ENCODE data around the gene PFKM. TPM values are rescaled to one million over a fixed set of nuclear protein-coding genes. Genes with fewer than 3 reads are reported as not detected.

Gene PFKM
- total and polyA plus RNA-seq, 2 experiments from 2014 or later: 28.8 to 41.1 TPM

DNA sequence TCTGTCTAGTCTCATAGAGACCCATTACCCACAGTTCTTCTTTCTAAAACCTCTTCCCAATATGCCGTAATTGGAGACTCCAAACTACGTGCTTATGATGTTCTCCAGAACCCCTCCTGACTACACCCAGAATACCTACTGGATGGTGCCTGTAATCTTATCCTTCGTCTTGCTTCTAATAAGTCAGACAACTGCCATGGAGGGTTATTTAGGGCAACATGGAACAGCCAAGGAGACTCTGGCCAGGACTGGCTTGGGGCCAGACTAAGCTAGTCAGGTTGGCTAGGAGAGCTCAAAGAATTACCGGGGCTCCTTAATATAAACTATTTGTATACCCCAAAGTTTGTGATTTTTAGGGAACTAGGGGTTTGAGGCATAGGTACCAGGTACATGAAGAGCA is 6.8 kb downstream of the PFKM start:
- 43 to 49% methylated on average over 4 of the region's 4 CpGs for WGBS, 2 experiments (ENCODE audit: low coverage in 1 of 2, low lambda C conversion rate in 2 of 2, missing lambda C conversion rate in 2 of 2)
- H3K36me3 ChIP-seq (ENCODE audit: low read depth): no peaks in the 10 kb centered on the region; the same call in 1 of the 2 replicates
- H4K20me1 ChIP-seq (ENCODE audit: insufficient read depth): no peaks in the 10 kb centered on the region
- in situ Hi-C loops (cut with MboI): no loop called here
- no peaks in the 10 kb centered on the region for H3K27me3 ChIP-seq (replicated peaks; ENCODE audit: insufficient read depth)
- no peaks in the 10 kb centered on the region for H3K9me2 ChIP-seq (ENCODE audit: insufficient read depth)
- no peak for TF ChIP-seq EZH2phosphoT487 (IDR thresholded peaks at IDR 0.05; ENCODE audit: insufficient read depth, low read depth)
- no peak for TF ChIP-seq EZH2 (IDR thresholded peaks at IDR 0.05; ENCODE audit: insufficient read depth, poor library complexity, severe bottlenecking)
- no peaks in the 10 kb centered on the region for H3F3A ChIP-seq (ENCODE audit: insufficient read depth)
- H3K4me2 ChIP-seq (ENCODE audit: unreplicated experiment): no peak overlapping the region
- H3K9me3 ChIP-seq (ENCODE audit: low read depth): no peaks in the 10 kb centered on the region
- H3K4me3 ChIP-seq: no peak overlapping the region
- DNase-seq: no peak
- peaks cover 12% of the 10 kb centered on the region for H3K79me2 ChIP-seq (ENCODE audit: insufficient read depth)
- H3K9ac ChIP-seq: no peak overlapping the region
- H2AFZ ChIP-seq: no peak overlapping the region
- no peak overlapping the region for H3K27ac ChIP-seq
- no peaks in the 10 kb centered on the region for H3K4me1 ChIP-seq (ENCODE audit: insufficient read depth)

DNA sequence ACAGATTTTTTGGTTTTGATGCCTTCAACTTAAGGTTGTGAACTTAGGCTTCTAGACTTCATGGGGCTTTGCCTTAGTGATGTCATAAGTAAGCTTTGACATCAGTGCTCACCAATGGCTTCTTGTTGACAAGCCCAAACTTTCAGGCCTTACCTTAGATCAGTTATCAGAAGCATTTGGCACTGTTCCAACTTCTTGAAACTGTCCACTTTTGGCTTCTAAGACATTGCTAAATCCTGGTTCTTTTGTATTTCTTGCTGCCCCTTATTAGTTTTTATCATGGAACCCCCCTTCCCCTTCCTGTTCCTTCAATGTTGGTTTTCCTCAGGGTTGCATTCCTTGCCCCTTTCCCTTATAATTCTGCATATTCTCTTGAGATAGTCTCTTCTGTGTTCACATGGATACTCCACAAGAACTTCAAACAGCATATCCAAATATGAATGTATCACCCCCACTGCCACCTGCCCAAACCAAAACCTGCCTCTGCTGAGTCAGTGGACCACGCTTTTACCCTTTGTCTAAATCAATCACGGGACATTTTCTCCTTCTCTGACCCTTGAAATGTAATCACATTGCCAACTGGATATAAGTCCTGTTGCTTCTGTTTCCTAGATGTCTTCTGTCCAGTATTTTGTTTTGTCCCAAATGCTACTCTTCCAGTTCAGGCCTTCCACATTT is 7.9 kb downstream of the PFKM start:
- TF ChIP-seq EZH2 (IDR thresholded peaks at IDR 0.05; ENCODE audit: insufficient read depth, poor library complexity, severe bottlenecking) (no peak), EZH2phosphoT487 (IDR thresholded peaks at IDR 0.05; ENCODE audit: insufficient read depth, low read depth) (no peak)
- Histone ChIP-seq H3K36me3 (ENCODE audit: low read depth) (no peaks in the 10 kb centered on the region; the same call in 1 of the 2 replicates), H4K20me1 (ENCODE audit: insufficient read depth) (no peaks in the 10 kb centered on the region), H3K79me2 (ENCODE audit: insufficient read depth) (peaks cover under 1% of the 10 kb centered on the region; the same call in 1 of the 2 replicates), H3K27ac (no peak overlapping the region), H3F3A (ENCODE audit: insufficient read depth) (no peaks in the 10 kb centered on the region), H3K27me3 (replicated peaks; ENCODE audit: insufficient read depth) (no peaks in the 10 kb centered on the region), H3K4me3 (no peak overlapping the region), H3K4me2 (ENCODE audit: unreplicated experiment) (no peak overlapping the region), H3K9me3 (ENCODE audit: low read depth) (no peaks in the 10 kb centered on the region), H2AFZ (no peak overlapping the region), H3K9me2 (ENCODE audit: insufficient read depth) (no peaks in the 10 kb centered on the region), H3K9ac (no peak overlapping the region), H3K4me1 (ENCODE audit: insufficient read depth) (no peaks in the 10 kb centered on the region)
- in situ Hi-C loops (cut with MboI): no loop called here
- no peak for DNase-seq
- 97 to 98% methylated on average over 2 of the region's 2 CpGs for WGBS, 2 experiments (ENCODE audit: low coverage in 1 of 2, low lambda C conversion rate in 2 of 2, missing lambda C conversion rate in 2 of 2)

DNA sequence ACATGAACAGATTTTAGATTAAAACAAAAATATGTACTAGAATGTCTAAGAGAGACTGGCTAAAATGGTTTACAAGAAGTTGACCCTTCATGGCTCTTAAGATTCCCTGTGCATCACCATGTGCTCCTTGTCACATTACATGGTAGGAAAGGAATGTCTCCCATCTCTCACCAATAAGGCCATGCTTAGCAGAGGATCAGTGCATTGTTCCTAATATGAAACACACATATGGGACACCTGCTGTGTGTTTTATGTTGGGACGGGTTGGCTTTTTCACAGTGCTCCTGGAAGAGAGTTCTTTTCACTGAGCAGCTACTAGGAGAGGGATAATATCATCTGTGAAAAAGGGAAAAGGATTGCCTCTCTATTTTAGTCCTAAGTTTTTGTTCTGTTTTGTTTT is 9.6 kb downstream of the PFKM start:
- Histone ChIP-seq H3K36me3 (ENCODE audit: low read depth) (no peaks in the 10 kb centered on the region; the same call in 1 of the 2 replicates), H3K4me3 (no peak overlapping the region), H3K79me2 (ENCODE audit: insufficient read depth) (no peaks in the 10 kb centered on the region), H3K4me2 (ENCODE audit: unreplicated experiment) (no peak overlapping the region), H3K9ac (no peak overlapping the region), H3K27me3 (replicated peaks; ENCODE audit: insufficient read depth) (no peaks in the 10 kb centered on the region), H3K9me3 (ENCODE audit: low read depth) (no peaks in the 10 kb centered on the region), H3K9me2 (ENCODE audit: insufficient read depth) (no peaks in the 10 kb centered on the region), H3F3A (ENCODE audit: insufficient read depth) (no peaks in the 10 kb centered on the region), H3K27ac (no peak overlapping the region), H4K20me1 (ENCODE audit: insufficient read depth) (no peaks in the 10 kb centered on the region), H3K4me1 (ENCODE audit: insufficient read depth) (no peaks in the 10 kb centered on the region), H2AFZ (no peak overlapping the region)
- no peak for DNase-seq
- in situ Hi-C loops (cut with MboI): no loop called here
- no peak for TF ChIP-seq EZH2 (IDR thresholded peaks at IDR 0.05; ENCODE audit: insufficient read depth, poor library complexity, severe bottlenecking)
- no peak for TF ChIP-seq EZH2phosphoT487 (IDR thresholded peaks at IDR 0.05; ENCODE audit: insufficient read depth, low read depth)
- 94 to 100% methylated on average over 1 of the region's 1 CpG for WGBS, 2 experiments (ENCODE audit: low coverage in 1 of 2, low lambda C conversion rate in 2 of 2, missing lambda C conversion rate in 2 of 2)

DNA sequence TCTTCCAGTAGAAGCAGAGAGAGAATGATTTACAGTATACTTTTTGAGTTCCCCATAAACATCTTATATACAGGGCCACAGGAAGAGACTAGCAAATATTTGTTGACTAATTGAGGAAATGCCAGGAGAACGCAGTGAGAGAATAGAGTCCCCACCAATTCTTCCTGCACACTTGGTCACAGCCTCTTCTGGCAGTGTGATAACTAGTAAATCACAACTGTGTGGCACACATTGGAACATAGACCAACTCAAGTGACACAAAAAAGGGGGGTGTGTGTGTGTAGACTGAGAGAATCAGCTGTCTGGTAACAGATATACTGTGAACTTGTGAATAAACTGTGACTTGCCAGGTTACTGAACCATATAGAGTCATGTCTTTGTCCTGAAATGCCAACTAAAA is 10.2 kb downstream of the PFKM start:
- WGBS, 2 experiments (ENCODE audit: low coverage in 1 of 2, low lambda C conversion rate in 2 of 2, missing lambda C conversion rate in 2 of 2): 87 to 91% methylated on average over 1 of the region's 1 CpG

More for the DNA sequence above, 10.2 kb downstream of the PFKM start:
- Histone ChIP-seq H3K27me3 (replicated peaks; ENCODE audit: insufficient read depth) (no peaks in the 10 kb centered on the region), H3K9ac (no peak overlapping the region), H3K4me1 (ENCODE audit: insufficient read depth) (no peaks in the 10 kb centered on the region), H3K36me3 (ENCODE audit: low read depth) (no peaks in the 10 kb centered on the region; the same call in 1 of the 2 replicates), H3K9me2 (ENCODE audit: insufficient read depth) (no peaks in the 10 kb centered on the region), H2AFZ (no peak overlapping the region), H3K9me3 (ENCODE audit: low read depth) (no peaks in the 10 kb centered on the region), H3K79me2 (ENCODE audit: insufficient read depth) (no peaks in the 10 kb centered on the region), H4K20me1 (ENCODE audit: insufficient read depth) (no peaks in the 10 kb centered on the region), H3K27ac (no peak overlapping the region), H3K4me2 (ENCODE audit: unreplicated experiment) (no peak overlapping the region), H3K4me3 (no peak overlapping the region), H3F3A (ENCODE audit: insufficient read depth) (no peaks in the 10 kb centered on the region)
- DNase-seq: no peak
- TF ChIP-seq EZH2 (IDR thresholded peaks at IDR 0.05; ENCODE audit: insufficient read depth, poor library complexity, severe bottlenecking) (no peak), EZH2phosphoT487 (IDR thresholded peaks at IDR 0.05; ENCODE audit: insufficient read depth, low read depth) (no peak)
- in situ Hi-C loops (cut with MboI): no loop called here
